Caki2 (cell line): ENCODE data around the gene SRGAP1. TPM values are rescaled to one million over a fixed set of nuclear protein-coding genes. Genes with fewer than 3 reads are reported as not detected.
"Not testable (repeated sequence)": the region's sequence is repeated elsewhere in the genome, so short reads cannot be mapped to it uniquely, and the experiment has no call there.

Source experiments
- DNase-seq: peaks from one replicate; pipeline ENCODE4 v3.0.0-alpha.2; 2015; ENCODE audit warnings: low read depth
- in situ Hi-C: cut with HindIII; loops from 2 replicates; pipeline ENCODE4 v1.10.0; 2016; ENCODE audit warnings: low sequenced_read_pairs, low pct_unique_long_range_greater_than_20kb, mixed read lengths
- total RNA-seq: library from RNA; depleted of rRNA; stranded (reverse); fragments of >200 nt; shearing (Covaris generic); gene quantifications from 2 replicates; pipeline ENCODE4 v1.2.3, GENCODE V29; 2014; ENCODE audit warnings: low replicate concordance

SRGAP1 gene
- total RNA-seq, 1 experiment from 2014 or later = 30.0 TPM

DNA sequence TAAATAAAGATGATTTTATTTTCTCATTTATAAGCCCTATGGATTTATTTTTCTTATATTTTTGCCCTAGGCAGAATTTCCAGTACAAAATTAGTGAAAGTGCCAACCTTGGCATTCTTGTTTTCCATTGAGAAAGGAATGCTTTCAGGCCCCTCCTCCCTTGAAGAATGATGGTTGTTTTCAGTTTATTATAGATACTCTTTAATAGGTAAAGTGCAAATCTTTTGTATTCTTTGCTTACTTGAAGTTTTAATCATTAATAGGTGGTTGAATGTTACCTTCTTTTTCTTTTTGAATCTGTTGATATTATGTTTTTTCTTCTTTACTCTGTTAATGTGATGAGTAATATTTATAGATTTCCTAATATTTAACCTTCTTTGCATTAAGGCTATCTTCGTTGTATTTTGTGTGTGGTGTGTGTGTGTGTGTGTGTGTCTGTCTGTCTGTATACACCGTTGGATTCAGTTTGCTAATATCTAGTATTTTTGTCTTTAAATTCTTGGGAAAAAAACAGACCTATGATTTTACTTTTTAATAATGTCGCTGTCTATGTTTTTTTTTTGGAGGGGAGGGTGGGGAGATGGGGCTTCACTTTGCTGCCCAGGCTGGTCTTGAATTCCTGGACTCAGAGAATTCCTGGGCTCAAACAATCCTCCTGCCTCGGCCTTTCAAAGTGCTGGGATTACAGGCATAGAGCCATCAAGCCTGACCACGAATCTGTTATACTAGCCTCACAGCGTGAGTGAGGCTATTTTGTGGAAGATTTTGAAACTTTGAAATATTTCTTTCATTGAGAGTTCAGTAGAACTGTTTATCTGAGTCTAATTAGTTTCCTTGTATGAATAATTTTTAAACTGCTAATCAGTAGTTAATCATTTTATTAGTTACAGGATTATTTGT, 13.5 kb downstream of the SRGAP1 start:
- peak; percentile 76 for DNase-seq
- in situ Hi-C loops = no loop called here

DNA sequence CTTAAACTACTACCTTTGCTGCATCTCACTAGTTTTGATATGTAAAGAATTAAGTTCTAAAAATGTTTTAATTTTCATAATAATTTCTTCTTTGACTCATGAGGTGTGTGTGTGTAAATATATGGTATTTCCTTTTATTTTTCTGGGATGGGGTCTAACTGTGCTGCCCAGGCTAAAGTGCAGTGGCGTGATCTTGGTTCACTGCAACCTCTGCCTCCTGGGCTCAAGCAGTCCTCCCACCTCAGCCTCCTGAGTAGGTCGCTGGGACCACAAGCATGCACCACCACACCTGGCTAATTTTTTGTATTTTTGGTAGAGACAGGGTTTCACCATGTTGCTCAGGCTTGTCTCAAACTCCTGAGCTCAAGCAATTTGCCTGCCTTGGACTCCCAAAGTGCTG, 15.4 kb downstream of the SRGAP1 start:
- DNase-seq, in situ Hi-C loops: not testable (repeated sequence)

DNA sequence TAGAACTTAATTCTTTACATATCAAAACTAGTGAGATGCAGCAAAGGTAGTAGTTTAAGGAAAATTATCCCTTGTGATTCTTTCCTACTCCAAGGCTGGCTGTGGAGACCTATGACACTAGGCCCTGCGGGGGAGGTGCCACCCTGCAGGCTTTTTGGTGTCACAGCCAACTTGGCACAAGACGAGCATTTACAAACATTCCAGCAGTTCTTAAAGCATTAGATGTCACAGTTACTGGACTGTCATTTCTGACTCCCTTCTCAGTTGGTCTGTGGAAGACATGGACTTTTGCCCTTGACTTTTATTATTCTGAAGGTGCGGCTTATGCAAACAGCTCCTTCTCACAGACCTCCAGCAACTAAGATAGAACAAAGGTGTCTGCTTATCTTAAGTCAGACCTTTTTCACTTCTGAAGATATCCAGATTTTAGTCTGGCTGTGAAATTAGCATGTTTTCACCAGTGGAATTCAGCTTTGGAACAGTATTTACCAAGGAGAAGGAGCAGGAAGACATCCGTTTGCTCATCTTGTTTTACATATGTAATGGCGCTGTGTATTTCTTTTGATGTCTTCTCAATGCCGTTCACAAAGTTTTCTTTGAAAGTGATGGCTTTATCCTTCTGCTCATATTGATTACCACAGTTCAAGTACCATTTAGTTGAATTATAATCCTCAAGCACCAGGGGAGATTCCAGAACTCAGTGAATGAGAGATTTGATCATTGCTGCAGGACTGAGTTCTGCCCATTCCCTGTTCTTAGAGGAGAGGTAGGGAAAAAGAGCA, 17.9 kb downstream of the SRGAP1 start:
- in situ Hi-C loops = no loop called here
- DNase-seq = peak; percentile 92

DNA sequence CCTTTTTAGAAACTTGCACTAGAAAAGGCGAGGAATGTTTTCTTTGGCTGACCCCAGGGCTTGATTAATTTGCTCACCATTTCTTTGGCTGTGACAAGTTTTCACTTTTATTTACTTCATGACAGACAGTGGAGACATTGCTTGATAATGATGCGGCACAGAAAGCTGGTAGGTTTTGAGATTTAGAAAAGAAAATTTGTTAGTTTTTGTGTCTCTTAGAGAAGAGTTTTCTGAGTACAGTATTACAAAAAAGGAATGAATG, 18.4 kb downstream of the SRGAP1 start:
- in situ Hi-C loops = no loop called here
- DNase-seq = no peak

DNA sequence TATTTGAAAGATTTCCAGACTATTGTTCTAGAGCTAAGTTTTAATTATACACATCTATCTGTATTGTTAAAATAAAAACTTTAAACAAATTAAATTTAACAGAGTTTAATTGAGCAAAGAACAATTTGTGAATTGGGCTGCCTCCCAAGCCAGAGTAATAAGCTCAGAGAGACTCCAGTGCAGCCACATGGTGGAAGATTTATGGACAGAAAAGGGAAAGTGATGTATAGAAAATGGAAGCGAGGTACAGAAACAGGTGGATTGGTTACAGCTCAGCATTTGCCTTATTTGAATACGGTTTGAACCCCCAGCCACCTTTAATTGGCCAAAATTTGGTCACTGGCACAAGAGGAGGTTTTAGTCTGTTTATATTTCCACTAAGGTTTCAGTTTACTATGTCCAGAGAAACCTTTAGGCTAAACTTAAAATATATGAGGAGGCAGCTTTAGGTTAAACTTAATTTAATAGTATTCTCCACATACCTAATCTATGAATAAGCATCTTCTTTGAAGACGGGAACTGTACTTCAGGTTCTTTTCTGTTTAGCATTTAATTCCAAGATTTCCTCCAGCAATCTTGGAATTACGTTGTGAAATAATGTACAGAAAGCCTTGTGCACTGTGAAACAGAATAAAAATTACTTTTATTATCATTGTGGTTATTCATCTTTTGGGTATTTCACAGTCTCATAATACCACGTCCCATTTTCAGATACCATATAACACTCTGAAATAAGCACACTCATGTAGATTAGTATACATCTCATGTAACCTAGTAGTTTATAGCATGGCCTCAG, 19.4 kb downstream of the SRGAP1 start:
- in situ Hi-C loops = no loop called here
- DNase-seq = no peak

DNA sequence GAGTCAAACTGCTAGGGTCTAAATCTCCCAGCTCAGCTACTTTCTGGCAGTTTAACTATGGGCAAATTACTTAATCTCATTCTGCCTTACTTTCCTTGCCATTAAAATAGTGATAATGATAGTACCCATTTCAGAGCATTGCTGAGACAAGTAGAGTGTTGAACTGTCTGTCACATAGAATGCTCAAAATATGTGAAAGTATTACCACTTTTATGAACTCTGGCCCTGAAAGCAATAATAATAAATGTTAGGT, 19.9 kb downstream of the SRGAP1 start:
- in situ Hi-C loops = no loop called here
- no peak for DNase-seq

DNA sequence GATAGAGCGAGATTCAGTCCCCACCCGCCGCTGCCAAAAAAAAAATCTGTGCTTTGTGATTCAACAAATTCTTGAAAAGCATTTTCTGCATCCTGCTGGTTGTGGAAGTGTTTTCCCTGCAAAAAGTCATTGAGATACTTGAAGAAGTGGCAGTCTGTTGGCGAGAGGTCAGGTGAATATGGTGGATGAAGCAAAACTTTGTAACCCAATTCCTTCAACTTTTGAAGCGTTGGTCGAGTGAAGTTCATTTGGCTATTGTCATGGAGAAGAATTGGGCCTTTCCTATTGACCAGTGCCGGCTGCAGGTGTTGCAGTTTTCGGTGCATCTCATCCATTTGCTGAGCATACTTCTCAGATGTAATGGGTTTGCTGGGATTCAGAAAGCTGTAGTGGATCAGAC, 20.9 kb downstream of the SRGAP1 start:
- no peak for DNase-seq
- in situ Hi-C loops = no loop called here

DNA sequence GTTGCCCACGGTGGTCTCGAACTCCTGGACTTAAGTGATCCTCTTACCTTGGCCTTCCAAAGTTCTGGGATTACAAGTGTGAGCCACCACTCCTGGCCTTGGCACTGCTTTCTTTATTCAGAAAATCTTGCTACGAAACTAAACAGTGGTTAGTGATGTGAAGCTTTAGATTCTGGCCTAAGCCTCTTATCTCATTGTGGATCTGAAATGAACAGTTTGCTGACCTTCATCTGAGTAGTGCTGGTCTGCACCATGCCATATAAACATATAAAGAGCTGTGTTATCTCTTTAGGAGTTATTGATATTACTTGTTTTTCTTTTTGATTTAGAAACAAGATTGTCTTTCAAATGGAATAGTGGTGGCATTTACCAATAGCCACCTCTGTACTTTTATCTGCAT, 22.6 kb downstream of the SRGAP1 start:
- in situ Hi-C loops = no loop called here
- DNase-seq = no peak

DNA sequence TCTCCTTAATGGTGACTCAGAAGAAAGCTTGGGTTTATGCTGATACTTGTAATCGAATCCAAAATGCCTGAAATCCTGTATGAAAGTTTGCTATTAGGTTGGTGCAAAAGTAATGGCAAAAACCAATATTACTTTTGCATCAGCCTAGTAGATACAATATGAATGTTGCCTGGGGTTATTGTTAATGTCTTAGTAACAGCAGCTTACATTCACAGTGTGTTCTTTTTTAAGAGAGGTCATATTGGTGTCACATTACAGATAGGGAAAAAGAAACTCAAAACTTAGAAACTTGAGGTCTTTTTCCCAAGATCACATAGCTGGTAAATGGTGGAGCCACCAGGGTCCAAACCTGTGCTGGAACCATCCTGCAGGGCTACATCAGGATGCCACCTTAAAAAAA, 25.2 kb downstream of the SRGAP1 start:
- in situ Hi-C loops = no loop called here
- no peak for DNase-seq

DNA sequence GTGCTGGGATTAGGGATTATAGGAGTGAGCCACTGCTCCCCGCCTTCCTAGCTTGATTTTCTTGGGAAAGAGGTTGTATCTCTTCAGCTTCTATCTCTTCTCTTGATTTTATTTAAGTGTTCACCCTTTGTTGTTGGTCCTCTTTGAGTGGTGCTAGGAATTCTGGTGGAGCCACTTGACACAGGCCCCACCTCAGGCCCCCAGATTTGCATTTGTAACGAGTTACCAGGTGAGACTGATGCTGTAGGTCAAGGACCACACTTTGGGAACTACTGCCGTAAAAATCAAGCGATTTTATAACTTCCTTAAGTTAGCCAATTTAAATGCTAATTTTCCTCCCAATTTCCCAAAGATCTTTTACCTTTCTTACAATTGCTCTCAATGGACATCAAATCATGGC, 26.3 kb downstream of the SRGAP1 start:
- no peak for DNase-seq
- in situ Hi-C loops = no loop called here

DNA sequence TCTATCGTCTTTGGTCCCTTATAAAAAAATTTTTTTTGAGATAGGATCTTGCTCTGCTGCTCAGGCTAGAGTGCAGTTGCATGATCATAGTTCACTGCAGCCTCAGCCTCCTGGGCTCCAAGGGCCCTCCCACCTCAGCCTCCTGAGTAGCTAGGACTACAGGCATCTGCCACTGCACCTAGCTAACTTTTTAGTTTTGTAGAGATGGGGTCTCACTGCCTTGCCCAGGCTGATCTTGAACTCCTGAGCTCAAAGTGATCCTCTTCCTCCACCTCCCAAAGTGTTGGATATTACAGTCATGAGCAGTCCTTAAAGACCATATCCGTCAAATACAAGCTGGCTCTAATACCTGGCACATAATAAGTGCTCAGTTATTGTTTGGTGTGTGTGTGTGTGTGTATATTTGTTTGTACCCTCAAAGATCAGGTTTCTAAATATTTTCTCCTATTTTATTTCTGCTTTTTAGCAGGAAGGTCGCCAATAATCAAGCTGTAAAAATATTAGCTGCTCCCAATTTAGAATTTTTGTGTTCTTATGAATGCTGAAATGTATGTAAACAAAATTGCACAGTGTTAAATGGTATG, 30.5 kb downstream of the SRGAP1 start:
- no peak for DNase-seq
- in situ Hi-C loops = no loop called here

DNA sequence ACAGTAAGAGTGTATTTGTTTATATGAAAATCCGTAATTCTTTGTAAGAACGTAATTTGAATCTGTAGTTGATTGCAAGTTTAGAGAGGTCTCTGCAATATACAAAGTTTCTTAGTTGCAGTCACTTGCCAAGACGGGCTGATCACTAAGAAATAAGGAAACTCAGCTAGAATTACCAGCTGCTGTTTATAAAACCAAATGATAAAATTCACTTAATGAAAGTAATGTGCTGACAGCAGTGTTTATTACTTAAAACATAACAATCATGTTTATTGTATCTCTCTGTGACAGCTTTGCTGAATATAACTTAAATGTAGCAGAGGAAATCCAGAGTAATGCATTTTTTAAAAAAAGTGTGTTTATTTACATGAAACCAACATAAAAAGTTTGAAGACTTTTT, 31.2 kb downstream of the SRGAP1 start:
- in situ Hi-C loops = no loop called here
- DNase-seq = no peak

DNA sequence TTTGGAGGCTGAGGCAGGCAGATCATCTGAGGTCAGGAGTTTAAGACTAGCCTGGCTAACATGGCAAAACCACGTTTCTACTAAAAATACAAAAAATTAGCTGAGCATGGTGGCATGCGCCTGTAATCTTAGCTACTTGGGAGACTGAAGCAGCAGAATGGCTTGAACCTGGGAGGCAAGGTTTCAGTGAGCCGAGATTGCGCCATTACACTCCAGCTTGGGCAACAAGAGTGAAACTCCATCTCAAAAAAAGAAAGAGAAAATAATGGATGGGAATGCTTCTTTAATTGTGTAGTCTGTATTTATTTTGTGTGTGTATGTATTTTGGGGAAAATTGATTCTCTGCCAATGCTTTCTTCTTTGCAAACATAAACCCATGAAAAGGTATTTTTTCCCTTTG, 32.5 kb downstream of the SRGAP1 start:
- DNase-seq = no peak
- in situ Hi-C loops = no loop called here

DNA sequence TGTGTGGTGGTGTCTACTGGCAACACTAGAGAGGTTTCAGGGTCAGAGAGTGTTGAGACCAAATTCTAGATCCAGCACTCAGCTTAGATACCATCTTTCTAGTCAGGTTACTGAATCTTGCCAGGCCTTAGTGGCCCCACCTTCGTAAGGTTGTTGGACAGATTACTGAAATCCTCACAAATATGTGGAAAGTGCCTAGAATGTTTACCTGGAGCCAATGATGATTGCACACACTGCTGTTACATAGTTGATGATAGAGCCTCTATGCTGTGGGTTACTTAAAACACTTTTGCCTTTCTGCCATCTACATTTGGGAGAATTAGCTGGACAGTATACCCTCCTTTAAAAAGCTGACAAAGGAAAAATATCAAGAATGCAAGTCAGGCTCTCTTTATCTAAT, 33.2 kb downstream of the SRGAP1 start:
- in situ Hi-C loops = no loop called here
- DNase-seq = no peak

DNA sequence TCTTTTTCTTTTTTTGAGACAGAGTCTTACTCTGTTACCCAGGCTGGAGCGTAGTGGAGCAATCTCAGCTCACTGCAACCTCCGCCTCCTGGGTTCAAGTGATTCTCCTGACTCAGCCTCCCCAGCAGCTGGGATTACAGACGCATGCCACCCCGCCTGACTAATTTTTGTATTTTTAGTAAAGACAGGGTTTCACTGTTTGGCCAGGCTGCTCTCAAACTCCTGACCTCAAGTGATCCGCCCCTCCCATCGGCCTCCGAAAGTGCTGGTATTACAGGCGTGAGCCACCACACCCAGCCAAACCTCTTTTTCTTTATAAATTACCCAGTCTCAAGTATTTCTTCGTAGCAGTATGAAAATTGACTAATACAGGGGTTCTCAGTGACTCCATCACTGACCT, 35.7 kb downstream of the SRGAP1 start:
- in situ Hi-C loops, DNase-seq: not testable (repeated sequence)

DNA sequence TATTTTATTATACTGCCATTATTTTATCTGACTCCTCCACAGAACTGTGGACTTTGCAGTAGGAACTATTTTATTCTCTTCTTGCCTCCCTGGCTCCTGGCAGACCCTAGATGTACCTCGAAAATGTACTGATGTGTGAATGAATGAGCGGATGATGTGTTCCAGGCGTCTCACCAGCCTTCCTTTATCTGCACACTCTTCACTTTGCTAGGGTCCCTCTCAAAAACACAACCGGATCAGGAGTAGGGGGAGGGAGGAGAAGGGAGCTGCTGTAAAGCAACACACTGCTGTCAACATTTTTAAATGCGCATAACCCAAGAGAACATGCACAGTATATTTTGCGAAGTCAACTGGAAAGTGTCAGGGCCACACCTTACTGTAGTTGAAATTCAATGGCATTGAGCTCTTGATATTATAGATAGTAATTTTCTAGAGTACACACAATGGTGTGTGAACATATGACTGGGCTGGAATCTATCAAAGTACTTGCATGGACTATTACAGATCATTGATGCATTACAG, 36.3 kb downstream of the SRGAP1 start:
- in situ Hi-C loops = no loop called here
- DNase-seq = no peak

DNA sequence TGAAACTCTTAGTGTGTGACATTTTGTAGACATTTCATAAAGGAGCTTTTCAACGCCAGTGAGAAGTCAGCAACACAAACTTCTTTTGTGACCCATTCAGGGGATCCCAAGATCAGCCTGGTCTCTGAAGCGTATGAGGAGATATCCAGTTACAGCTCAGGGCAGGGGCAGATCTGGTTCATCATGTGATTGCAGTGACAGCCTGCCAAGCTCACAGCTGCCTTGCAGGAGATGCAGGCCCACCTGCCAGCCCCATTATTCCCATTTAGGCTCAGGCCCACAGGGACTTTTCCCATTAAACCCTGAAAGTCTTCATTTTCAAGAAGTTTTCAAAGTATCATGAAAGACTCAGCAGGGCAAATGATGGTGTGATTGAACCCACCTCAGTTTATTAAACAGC, 38.3 kb downstream of the SRGAP1 start:
- peak; percentile 40 for DNase-seq
- in situ Hi-C loops = no loop called here

DNA sequence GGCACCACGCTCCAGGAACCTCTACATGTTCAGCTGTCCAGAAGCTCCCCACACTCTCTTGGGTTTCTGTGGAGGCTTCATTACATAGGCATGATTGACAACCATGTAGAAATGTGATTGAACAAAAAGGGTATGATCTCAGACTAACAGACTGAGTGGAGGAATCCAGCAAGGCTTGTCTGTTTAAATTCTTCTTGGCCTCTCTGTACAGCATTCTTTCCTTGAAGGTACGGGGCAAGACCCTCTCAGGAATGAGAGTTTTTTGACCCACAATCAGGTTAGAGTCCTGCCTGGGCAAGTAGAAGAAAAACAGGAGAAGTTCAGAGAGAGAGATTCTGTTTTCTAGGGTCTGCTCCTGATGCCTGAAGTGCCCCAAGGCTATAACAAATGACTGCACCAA, 40.9 kb downstream of the SRGAP1 start:
- no peak for DNase-seq
- in situ Hi-C loops = no loop called here
